DND-41 (cell line): ENCODE measurements around the gene JAK3.

Experiments used
- CTCF ChIP-seq: IDR thresholded peaks from 2 replicates; pipeline ENCODE4 v1.5.1; 2012; ENCODE audit warnings: borderline replicate concordance, low read length, moderate library complexity, mild to moderate bottlenecking; ENCODE audit not compliant: poor library complexity, severe bottlenecking; ENCODE audit errors: extremely low read depth
- EZH2 ChIP-seq: IDR thresholded peaks from 3 replicates; pipeline ENCODE4 v1.6.1; 2012; ENCODE audit warnings: borderline replicate concordance, low read depth, mild to moderate bottlenecking, moderate library complexity, low read length, inconsistent platforms; ENCODE audit not compliant: severe bottlenecking

GRCh38 chr19:17886515-17886914 is 38.7 kb upstream of the JAK3 start:
- no peak for TF ChIP-seq CTCF
- no peak for TF ChIP-seq EZH2
